Stimulated activated naive CD8-positive, alpha-beta T cell treated with anti-CD3 and anti-CD28 coated beads, Interleukin-15, Interleukin-2, amounts not matched to agents 100 ng/mL and 50 ng/mL, for 24 hours (primary cell): ENCODE measurements around the gene KIF14.
"Not testable (repeated sequence)": the region's sequence is repeated elsewhere in the genome, so short reads cannot be mapped to it uniquely, and the experiment has no call there.

Experiments used
- H3K27ac Mint-ChIP-seq: one replicate; pipeline ENCODE4 v1.8.0; 2021; ENCODE audit warnings: mild to moderate bottlenecking, mixed read lengths
- H3K27me3 Mint-ChIP-seq: one replicate; pipeline ENCODE4 v1.8.0; 2021; ENCODE audit warnings: mixed read lengths
- H3K36me3 Mint-ChIP-seq: one replicate; pipeline ENCODE4 v1.8.0; 2021; ENCODE audit warnings: low read depth, mixed read lengths
- H3K4me1 Mint-ChIP-seq: one replicate; pipeline ENCODE4 v1.8.0; 2021; ENCODE audit warnings: low read depth, mixed read lengths
- H3K4me3 Mint-ChIP-seq: one replicate; pipeline ENCODE4 v1.8.0; 2021; ENCODE audit warnings: mild to moderate bottlenecking, mixed read lengths
- H3K9me3 Mint-ChIP-seq: one replicate; pipeline ENCODE4 v1.8.0; 2021; ENCODE audit warnings: mixed read lengths

Gene KIF14

GRCh38 chr1:200624679-200625335 is 4.3 kb upstream of the KIF14 start:
- peak overlapping the region; percentile 90 for H3K27ac Mint-ChIP-seq
- H3K9me3 Mint-ChIP-seq, result no peaks in the 10 kb centered on the region
- H3K4me1 Mint-ChIP-seq, result peaks cover 55% of the 10 kb centered on the region
- peaks cover 4% of the 10 kb centered on the region for H3K27me3 Mint-ChIP-seq
- no peaks in the 10 kb centered on the region for H3K36me3 Mint-ChIP-seq
- no peak overlapping the region for H3K4me3 Mint-ChIP-seq

GRCh38 chr1:200619894-200620272 is 668 bp downstream of the KIF14 start:
- H3K4me3 Mint-ChIP-seq, result peak overlapping the region; percentile 81
- peak overlapping the region; percentile 71 for H3K27ac Mint-ChIP-seq
- peaks cover 20% of the 10 kb centered on the region for H3K4me1 Mint-ChIP-seq
- peaks cover 15% of the 10 kb centered on the region for H3K36me3 Mint-ChIP-seq
- no peaks in the 10 kb centered on the region for H3K27me3 Mint-ChIP-seq
- no peaks in the 10 kb centered on the region for H3K9me3 Mint-ChIP-seq

- H3K36me3 Mint-ChIP-seq, result peaks cover 28% of the 10 kb centered on the region
- H3K4me3 Mint-ChIP-seq, result no peak overlapping the region
- no peaks in the 10 kb centered on the region for H3K27me3 Mint-ChIP-seq
- H3K27ac Mint-ChIP-seq, result no peak overlapping the region
- H3K4me1 Mint-ChIP-seq, result no peaks in the 10 kb centered on the region
- no peaks in the 10 kb centered on the region for H3K9me3 Mint-ChIP-seq
Measured at GRCh38 chr1:200610846-200611245, 9.7 kb downstream of the KIF14 start.

GRCh38 chr1:200602632-200603031 is 17.9 kb downstream of the KIF14 start:
- Mint-ChIP-seq H3K27ac (no peak overlapping the region), H3K4me1 (no peaks in the 10 kb centered on the region), H3K9me3 (no peaks in the 10 kb centered on the region), H3K27me3 (no peaks in the 10 kb centered on the region), H3K4me3 (no peak overlapping the region), H3K36me3 (peaks cover 36% of the 10 kb centered on the region)

GRCh38 chr1:200590001-200590400 is 30.6 kb downstream of the KIF14 start:
- H3K4me3 Mint-ChIP-seq, result no peak overlapping the region
- no peaks in the 10 kb centered on the region for H3K9me3 Mint-ChIP-seq
- H3K27ac Mint-ChIP-seq, result no peak overlapping the region
- H3K27me3 Mint-ChIP-seq, result no peaks in the 10 kb centered on the region
- H3K36me3 Mint-ChIP-seq, result peaks cover 27% of the 10 kb centered on the region
- H3K4me1 Mint-ChIP-seq, result no peaks in the 10 kb centered on the region

- Mint-ChIP-seq H3K27me3 (no peaks in the 10 kb centered on the region), H3K9me3 (no peaks in the 10 kb centered on the region), H3K4me1 (no peaks in the 10 kb centered on the region), H3K36me3 (peaks cover 32% of the 10 kb centered on the region), H3K4me3 (no peak overlapping the region), H3K27ac (no peak overlapping the region)
Measured at GRCh38 chr1:200588698-200589097, 31.9 kb downstream of the KIF14 start.

GRCh38 chr1:200564319-200564718 is 56.2 kb downstream of the KIF14 start:
- H3K4me1 Mint-ChIP-seq, result peaks cover 8% of the 10 kb centered on the region
- no peak overlapping the region for H3K27ac Mint-ChIP-seq
- H3K4me3 Mint-ChIP-seq, result no peak overlapping the region
- peaks cover 12% of the 10 kb centered on the region for H3K36me3 Mint-ChIP-seq
- H3K9me3 Mint-ChIP-seq, result no peaks in the 10 kb centered on the region
- no peaks in the 10 kb centered on the region for H3K27me3 Mint-ChIP-seq

GRCh38 chr1:200561856-200562214 is 58.7 kb downstream of the KIF14 start:
- Mint-ChIP-seq H3K4me3 (no peak overlapping the region), H3K9me3 (no peaks in the 10 kb centered on the region), H3K27me3 (no peaks in the 10 kb centered on the region), H3K27ac (peak overlapping the region; percentile 43), H3K4me1 (peaks cover 8% of the 10 kb centered on the region), H3K36me3 (peaks cover 13% of the 10 kb centered on the region)

GRCh38 chr1:200558866-200559459 is 61.6 kb downstream of the KIF14 start:
- Mint-ChIP-seq H3K4me1 (peaks cover 8% of the 10 kb centered on the region), H3K27me3 (no peaks in the 10 kb centered on the region), H3K27ac (no peak overlapping the region), H3K9me3 (no peaks in the 10 kb centered on the region), H3K4me3 (no peak overlapping the region), H3K36me3 (peaks cover 6% of the 10 kb centered on the region)

- H3K36me3 Mint-ChIP-seq, result peaks cover 15% of the 10 kb centered on the region
- no peak overlapping the region for H3K4me3 Mint-ChIP-seq
- H3K9me3 Mint-ChIP-seq, result no peaks in the 10 kb centered on the region
- H3K4me1 Mint-ChIP-seq, result no peaks in the 10 kb centered on the region
- H3K27ac Mint-ChIP-seq, result no peak overlapping the region
- H3K27me3 Mint-ChIP-seq, result no peaks in the 10 kb centered on the region
Measured at GRCh38 chr1:200556002-200556401, 64.5 kb downstream of the KIF14 start.

GRCh38 chr1:200552737-200553136 is 67.8 kb downstream of the KIF14 start:
- not testable (repeated sequence) for H3K27me3 Mint-ChIP-seq, H3K27ac Mint-ChIP-seq, H3K4me1 Mint-ChIP-seq, H3K4me3 Mint-ChIP-seq, H3K9me3 Mint-ChIP-seq
- H3K36me3 Mint-ChIP-seq, result peaks cover 15% of the 10 kb centered on the region

- H3K27me3 Mint-ChIP-seq, result no peaks in the 10 kb centered on the region
- H3K36me3 Mint-ChIP-seq, result peaks cover 9% of the 10 kb centered on the region
- no peak overlapping the region for H3K4me3 Mint-ChIP-seq
- peaks cover 10% of the 10 kb centered on the region for H3K4me1 Mint-ChIP-seq
- no peaks in the 10 kb centered on the region for H3K9me3 Mint-ChIP-seq
- H3K27ac Mint-ChIP-seq, result no peak overlapping the region
Measured at GRCh38 chr1:200550367-200550766, 70.2 kb downstream of the KIF14 start.

GRCh38 chr1:200547386-200547785 is 73.2 kb downstream of the KIF14 start:
- H3K9me3 Mint-ChIP-seq, result no peaks in the 10 kb centered on the region
- no peaks in the 10 kb centered on the region for H3K27me3 Mint-ChIP-seq
- no peaks in the 10 kb centered on the region for H3K36me3 Mint-ChIP-seq
- H3K27ac Mint-ChIP-seq, result no peak overlapping the region
- H3K4me3 Mint-ChIP-seq, result no peak overlapping the region
- H3K4me1 Mint-ChIP-seq, result peaks cover 10% of the 10 kb centered on the region

GRCh38 chr1:200546577-200546976 is 74.0 kb downstream of the KIF14 start:
- H3K4me1 Mint-ChIP-seq, result peaks cover 10% of the 10 kb centered on the region
- no peak overlapping the region for H3K27ac Mint-ChIP-seq
- no peaks in the 10 kb centered on the region for H3K36me3 Mint-ChIP-seq
- no peak overlapping the region for H3K4me3 Mint-ChIP-seq
- H3K9me3 Mint-ChIP-seq, result no peaks in the 10 kb centered on the region
- no peaks in the 10 kb centered on the region for H3K27me3 Mint-ChIP-seq

- no peak overlapping the region for H3K4me3 Mint-ChIP-seq
- peaks cover 6% of the 10 kb centered on the region for H3K4me1 Mint-ChIP-seq
- H3K27ac Mint-ChIP-seq, result no peak overlapping the region
- H3K36me3 Mint-ChIP-seq, result no peaks in the 10 kb centered on the region
- no peaks in the 10 kb centered on the region for H3K27me3 Mint-ChIP-seq
- no peaks in the 10 kb centered on the region for H3K9me3 Mint-ChIP-seq
Measured at GRCh38 chr1:200542162-200542561, 78.4 kb downstream of the KIF14 start.

- Mint-ChIP-seq H3K4me3 (no peak overlapping the region), H3K27me3 (no peaks in the 10 kb centered on the region), H3K36me3 (no peaks in the 10 kb centered on the region), H3K9me3 (no peaks in the 10 kb centered on the region), H3K27ac (no peak overlapping the region), H3K4me1 (no peaks in the 10 kb centered on the region)
Measured at GRCh38 chr1:200540281-200540680, 80.3 kb downstream of the KIF14 start.
